IMR-90 (cell line): ENCODE results near the gene MLH3. TPM values are rescaled to one million over a fixed set of nuclear protein-coding genes. Genes with fewer than 3 reads are reported as not detected.

Source experiments
- ATAC-seq: fragments of 200-7000 bp; cut with Tn5 transposase; 2 replicates; pipeline ENCODE4 v1.9.1; 2020; ENCODE audit warnings: low read depth, mild to moderate bottlenecking, moderate library complexity
- BruUV-seq: library from RNA; stranded (reverse); fragments of 400-500 nt; replicated peaks from 2 replicates; lab custom pipeline; 2021; lab: Mats Ljungman, UMichigan
- CTCF ChIA-PET: fragments of 300-600 bp; formaldehyde crosslinking; extraction: SDS; loops from one replicate; lab custom pipeline; 2021; ENCODE audit warnings: antibody characterized with exemption; lab: Yijun Ruan, JAX
- POLR2A ChIA-PET: fragments of 300-600 bp; sonication (Branson Sonifier 250); formaldehyde crosslinking; loops from one replicate; lab custom pipeline; 2022; ENCODE audit warnings: antibody characterized with exemption; ENCODE audit not compliant: unreplicated experiment; lab: Charles Lee
- DNase-seq: peaks from one replicate; pipeline ENCODE4 v3.0.0; 2013
- H2AFZ ChIP-seq: replicated peaks from 2 replicates; pipeline ENCODE3; 2013; ENCODE audit warnings: low read length, mild to moderate bottlenecking; ENCODE audit not compliant: poor library complexity
- H2AK5ac ChIP-seq: 2 replicates; pipeline ENCODE4 v1.6.1; 2013; ENCODE audit warnings: low read depth, low read length, inconsistent platforms
- H2AK9ac ChIP-seq: replicated peaks from 2 replicates; pipeline ENCODE3; 2013; ENCODE audit warnings: mild to moderate bottlenecking, low read depth, low read length, moderate library complexity; ENCODE audit not compliant: poor library complexity
- H2BK120ac ChIP-seq: 2 replicates; pipeline ENCODE4 v1.6.1; 2013; ENCODE audit warnings: low read depth, low read length, inconsistent platforms
- H2BK15ac ChIP-seq: 3 replicates; pipeline ENCODE4 v1.6.1; 2013; ENCODE audit warnings: low read depth, low read length, inconsistent platforms
- H2BK20ac ChIP-seq: 2 replicates; pipeline ENCODE4 v1.6.1; 2013; ENCODE audit warnings: low read depth, mild to moderate bottlenecking, inconsistent platforms, low read length, moderate library complexity
- H2BK5ac ChIP-seq: 2 replicates; pipeline ENCODE4 v1.6.1; 2013; ENCODE audit warnings: mild to moderate bottlenecking, low read depth, low read length, inconsistent platforms; ENCODE audit not compliant: poor library complexity, severe bottlenecking
- H3K14ac ChIP-seq: replicated peaks from 2 replicates; pipeline ENCODE4 v1.6.1; 2013; ENCODE audit warnings: low read depth, low read length, inconsistent platforms
- H3K18ac ChIP-seq: 2 replicates; pipeline ENCODE4 v1.6.1; 2013; ENCODE audit warnings: low read depth, low read length, control low read depth
- H3K23ac ChIP-seq: 2 replicates; pipeline ENCODE4 v1.6.1; 2013; ENCODE audit warnings: low read depth, low read length, inconsistent platforms
- H3K27ac ChIP-seq: 2 replicates; pipeline ENCODE4 v1.5.1; 2013; ENCODE audit warnings: mild to moderate bottlenecking, control low read depth, low read length; ENCODE audit not compliant: insufficient read depth
- H3K27me3 ChIP-seq: 2 replicates; pipeline ENCODE4 v1.6.1; 2013; ENCODE audit warnings: low read length; ENCODE audit not compliant: control insufficient read depth, insufficient read depth
- H3K36me3 ChIP-seq: 2 replicates; pipeline ENCODE4 v1.6.1; 2013; ENCODE audit warnings: low read length, mixed read lengths; ENCODE audit not compliant: control insufficient read depth, insufficient read depth
- H3K4ac ChIP-seq: 2 replicates; pipeline ENCODE4 v1.6.1; 2013; ENCODE audit warnings: low read depth, low read length, inconsistent platforms
- H3K4me1 ChIP-seq: 2 replicates; pipeline ENCODE4 v1.6.1; 2013; ENCODE audit warnings: low read length, mixed read lengths; ENCODE audit not compliant: control insufficient read depth, insufficient read depth
- H3K4me2 ChIP-seq: 2 replicates; pipeline ENCODE4 v1.6.1; 2013; ENCODE audit warnings: low read depth, mild to moderate bottlenecking, control low read depth, low read length, moderate library complexity
- H3K4me3 ChIP-seq: 2 replicates; pipeline ENCODE4 v1.5.1; 2013; ENCODE audit warnings: low read depth, mild to moderate bottlenecking, control low read depth, low read length, moderate library complexity; ENCODE audit not compliant: insufficient read depth
- H3K56ac ChIP-seq: 2 replicates; pipeline ENCODE4 v1.6.1; 2013; ENCODE audit warnings: low read length, inconsistent platforms; ENCODE audit not compliant: insufficient read depth; ENCODE audit errors: extremely low read depth
- H3K79me1 ChIP-seq, 2 experiments: 2 replicates each; pipeline ENCODE4 v1.6.1; 2013; ENCODE audit warnings: low read length in 2 of 2, inconsistent platforms in 1 of 2, low read depth in 1 of 2
- H3K9ac ChIP-seq: 2 replicates; pipeline ENCODE4 v1.6.1; 2013; ENCODE audit warnings: low read depth, low read length, control low read depth
- H3K9me1 ChIP-seq: 2 replicates; pipeline ENCODE4 v1.6.1; 2013; ENCODE audit warnings: low read length, inconsistent platforms; ENCODE audit not compliant: insufficient read depth
- H3K9me3 ChIP-seq: 2 replicates; pipeline ENCODE4 v1.6.1; 2013; ENCODE audit warnings: low read length; ENCODE audit not compliant: control insufficient read depth, insufficient read depth
- H4K20me1 ChIP-seq: 2 replicates; pipeline ENCODE4 v1.6.1; 2013; ENCODE audit warnings: low read length, inconsistent platforms; ENCODE audit not compliant: insufficient read depth
- H4K5ac ChIP-seq: 2 replicates; pipeline ENCODE4 v1.6.1; 2013; ENCODE audit warnings: mild to moderate bottlenecking, low read depth, low read length, control low read depth
- H4K8ac ChIP-seq, 2 experiments: 2 replicates each; pipeline ENCODE4 v1.6.1; 2013; ENCODE audit warnings: low read depth in 2 of 2, low read length in 2 of 2, control low read depth in 1 of 2, inconsistent platforms in 1 of 2
- H4K91ac ChIP-seq: 2 replicates; pipeline ENCODE4 v1.6.1; 2013; ENCODE audit warnings: low read depth, low read length, inconsistent platforms; ENCODE audit not compliant: insufficient read depth
- CEBPB ChIP-seq: IDR thresholded peaks from 2 replicates; pipeline ENCODE4 v1.6.1; 2012; ENCODE audit warnings: low read depth, low read length, improper control_type of control experiment
- FOS ChIP-seq: fragments of 150-350 bp; IDR thresholded peaks from 2 replicates; pipeline ENCODE4 v1.6.1; 2016; ENCODE audit warnings: low read depth, low read length
- RAD21 ChIP-seq: IDR thresholded peaks from 2 replicates; pipeline ENCODE4 v1.6.1; 2012; ENCODE audit warnings: low read length, improper control_type of control experiment
- WGBS, 2 experiments: methylation state at CpG; one replicate each; pipeline versions ENCODE4 v1.1.5 to v1.1.7; 2013; ENCODE audit warnings: missing lambda C conversion rate in 2 of 2; ENCODE audit not compliant: insufficient read length in 1 of 2; ENCODE audit errors: extremely low coverage in 2 of 2; 5-methylcytosine and 5-hydroxymethylcytosine counted together
- dilution Hi-C: fragments of 300-500 bp; cut with HindIII; formaldehyde crosslinking; loops from one replicate; pipeline ENCODE4 v1.14.3; 2018; ENCODE audit warnings: low sequenced_read_pairs; ENCODE audit not compliant: unreplicated experiment
- in situ Hi-C: fragments of 300-500 bp; cut with MboI; formaldehyde crosslinking; loops from 3 replicates; pipeline ENCODE4 v1.14.3; 2019; ENCODE audit warnings: low sequenced_read_pairs, inconsistent platforms, mixed read lengths
- intact Hi-C: fragments of 100-400 bp; cut with micrococcal nuclease; formaldehyde crosslinking; loops from 2 replicates; pipeline ENCODE4 v1.10.0; 2022
- polyA plus RNA-seq, 3 experiments: library from polyadenylated mRNA; depleted of rRNA; stranded (reverse); fragments of >200 nt; gene quantifications; 2 replicates each; pipeline ENCODE4 v1.2.3, GENCODE V29; 2012; ENCODE audit warnings: low replicate concordance in 1 of 3
- total RNA-seq: library from RNA; depleted of rRNA; stranded (reverse); fragments of >200 nt; gene quantifications from 2 replicates; pipeline ENCODE4 v1.2.3, GENCODE V29; 2012
- TF ChIP-seq, protein P1 (sequence below): conservative IDR thresholded peaks from 2 replicates; pipeline ENCODE4 v1.5.1; 2012; ENCODE audit warnings: mild to moderate bottlenecking, low read depth, low read length, improper control_type of control experiment

Gene MLH3
- total and polyA plus RNA-seq, 2 of the 4 experiments (the other 2 are of a cell fraction), result 5.6 to 14.7 TPM

DNA sequence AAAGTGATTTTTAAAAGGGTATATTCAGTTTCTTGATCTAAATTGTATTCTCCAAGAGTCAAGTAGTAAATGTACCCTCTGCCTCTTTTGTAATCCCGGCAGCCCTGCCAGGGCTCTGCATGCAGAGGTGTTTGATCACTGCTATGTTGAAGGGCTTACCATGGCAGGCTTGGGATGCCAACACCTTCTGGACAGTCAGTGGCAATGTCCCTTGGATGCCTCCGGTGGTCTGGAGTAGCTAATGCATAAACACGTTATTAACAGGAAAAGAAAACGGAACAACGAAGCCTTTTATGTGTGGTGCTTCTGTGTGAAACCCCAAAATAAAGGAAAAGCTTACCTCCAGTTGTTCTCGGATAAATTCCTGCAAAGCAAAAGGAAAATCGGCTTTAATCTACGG lies 28.6 kb downstream of the MLH3 start:
- no peak overlapping the region for H3K4me3 ChIP-seq
- H3K14ac ChIP-seq, result no peak overlapping the region
- dilution Hi-C loops, result no loop called here
- in situ Hi-C loops, result no loop called here
- H2BK20ac ChIP-seq, result no peak overlapping the region
- no peaks in the 10 kb centered on the region; a peak in 1 of 4 replicates for H3K79me1 ChIP-seq
- H4K20me1 ChIP-seq, result no peaks in the 10 kb centered on the region
- H4K5ac ChIP-seq, result no peak overlapping the region
- H3K27me3 ChIP-seq, result no peaks in the 10 kb centered on the region
- H3K18ac ChIP-seq, result no peak overlapping the region
- H3K36me3 ChIP-seq, result peaks cover 12% of the 10 kb centered on the region
- no peak overlapping the region for H4K8ac ChIP-seq
- TF ChIP-seq, protein P1, sequence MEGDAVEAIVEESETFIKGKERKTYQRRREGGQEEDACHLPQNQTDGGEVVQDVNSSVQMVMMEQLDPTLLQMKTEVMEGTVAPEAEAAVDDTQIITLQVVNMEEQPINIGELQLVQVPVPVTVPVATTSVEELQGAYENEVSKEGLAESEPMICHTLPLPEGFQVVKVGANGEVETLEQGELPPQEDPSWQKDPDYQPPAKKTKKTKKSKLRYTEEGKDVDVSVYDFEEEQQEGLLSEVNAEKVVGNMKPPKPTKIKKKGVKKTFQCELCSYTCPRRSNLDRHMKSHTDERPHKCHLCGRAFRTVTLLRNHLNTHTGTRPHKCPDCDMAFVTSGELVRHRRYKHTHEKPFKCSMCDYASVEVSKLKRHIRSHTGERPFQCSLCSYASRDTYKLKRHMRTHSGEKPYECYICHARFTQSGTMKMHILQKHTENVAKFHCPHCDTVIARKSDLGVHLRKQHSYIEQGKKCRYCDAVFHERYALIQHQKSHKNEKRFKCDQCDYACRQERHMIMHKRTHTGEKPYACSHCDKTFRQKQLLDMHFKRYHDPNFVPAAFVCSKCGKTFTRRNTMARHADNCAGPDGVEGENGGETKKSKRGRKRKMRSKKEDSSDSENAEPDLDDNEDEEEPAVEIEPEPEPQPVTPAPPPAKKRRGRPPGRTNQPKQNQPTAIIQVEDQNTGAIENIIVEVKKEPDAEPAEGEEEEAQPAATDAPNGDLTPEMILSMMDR, result peak; percentile 32; the same call in 1 of the 2 replicates
- TF ChIP-seq RAD21 (peak; percentile 24; the same call in 1 of the 2 replicates), FOS (no peak), CEBPB (no peak)
- no peak overlapping the region for H2BK5ac ChIP-seq
- ATAC-seq, result peak; percentile 48; the same call in 1 of the 2 replicates
- 100% methylated on average over 3 of the region's 8 CpGs; no CpG with 5 or more reads in 1 of the 2 experiments for whole genome bisulfite sequencing, 2 experiments
- no peak overlapping the region for H2AFZ ChIP-seq
- H3K4me2 ChIP-seq, result no peak overlapping the region
- no peak overlapping the region for H3K4ac ChIP-seq
- H4K91ac ChIP-seq, result no peak overlapping the region
- no peak overlapping the region for H2BK15ac ChIP-seq
- intact Hi-C loops, result no loop called here
- H2AK9ac ChIP-seq, result no peak overlapping the region
- H2BK120ac ChIP-seq, result no peak overlapping the region
- H3K9me1 ChIP-seq, result peaks cover 5% of the 10 kb centered on the region; the same call in 1 of the 2 replicates
- H3K23ac ChIP-seq, result no peak overlapping the region
- ChIA-PET POLR2A (no interaction called here), CTCF (interaction anchor here (0.6 to 1.1 kb wide), 2 partner anchors 8 to 101 kb away, joined by 3 read pairs; no protein-coding TSS in a partner anchor)
- no peak overlapping the region for H3K56ac ChIP-seq
- peaks cover 2% of the 10 kb centered on the region; the same call in 1 of the 2 replicates for H3K4me1 ChIP-seq
- no peak overlapping the region for H2AK5ac ChIP-seq
- no peak for DNase-seq
- no peaks in the 10 kb centered on the region for H3K9me3 ChIP-seq
- H3K27ac ChIP-seq, result no peak overlapping the region
- no peak overlapping the region for H3K9ac ChIP-seq
- no TSS peak for BruUV-seq
